Transverse colon (tissue), 4 donors: ENCODE measurements around the gene DNAH11.

Experiments
- CTCF ChIP-seq, 5 experiments: fragments of 200-600 bp in 3 of 5; fragments of 450-650 bp in 2 of 5; sonication (generic) in 3 of 5; IDR thresholded peaks; 1 replicate in 2 of 5; 2 replicates in 3 of 5; pipeline ENCODE4 v1.5.1; 2016 to 2017; ENCODE audit warnings: antibody characterized with exemption in 5 of 5, inconsistent platforms in 3 of 5, mild to moderate bottlenecking in 2 of 5, moderate library complexity in 1 of 5
- EP300 ChIP-seq: sonication (generic); formaldehyde crosslinking; IDR thresholded peaks from one replicate; pipeline ENCODE4 v1.6.1; 2017; ENCODE audit warnings: antibody characterized with exemption, low read depth
- POLR2A ChIP-seq: fragments of 450-650 bp; IDR thresholded peaks from one replicate; pipeline ENCODE4 v1.6.1; 2016; ENCODE audit warnings: antibody characterized with exemption, mild to moderate bottlenecking, moderate library complexity
- POLR2AphosphoS5 ChIP-seq, 3 donors: sonication (generic); formaldehyde crosslinking; IDR thresholded peaks; one replicate each; pipeline ENCODE4 v1.6.1; 2016; ENCODE audit warnings: antibody characterized with exemption in 3 of 3

- TF ChIP-seq POLR2A (no peak), CTCF (IDR thresholded peaks at IDR 0.05) (no peak), POLR2AphosphoS5 (IDR thresholded peaks at IDR 0.05) (no peak), EP300 (no peak)
Observed at GRCh38 chr7:21754963-21755362, 212.1 kb downstream of the DNAH11 start.
